HEK293 (cell line): ENCODE data around the gene MARK3.

ENCODE experiments used
- CTCF ChIP-seq: fragments of 450-650 bp; formaldehyde crosslinking; IDR thresholded peaks from 2 replicates; pipeline ENCODE4 v1.5.1; 2016; ENCODE audit warnings: missing biosample characterization, missing genetic modification characterization
- ZBTB49 ChIP-seq: fragments of 450-650 bp; formaldehyde crosslinking; IDR thresholded peaks from 2 replicates; pipeline ENCODE4 v1.5.1; 2016; ENCODE audit warnings: missing biosample characterization, missing genetic modification characterization, low read depth
- ZNF138 ChIP-seq: fragments of 450-650 bp; formaldehyde crosslinking; IDR thresholded peaks from 2 replicates; pipeline ENCODE4 v1.5.1; 2016; ENCODE audit warnings: missing biosample characterization, missing genetic modification characterization, borderline replicate concordance
- ZNF391 ChIP-seq: fragments of 450-650 bp; formaldehyde crosslinking; IDR thresholded peaks from 2 replicates; pipeline ENCODE4 v1.5.1; 2016; ENCODE audit warnings: low read depth, missing biosample characterization, missing genetic modification characterization, borderline replicate concordance
- ZNF629 ChIP-seq: fragments of 450-650 bp; formaldehyde crosslinking; IDR thresholded peaks from 2 replicates; pipeline ENCODE4 v1.5.1; 2017; ENCODE audit warnings: missing biosample characterization, missing genetic modification characterization

GRCh38 chr14:103522649-103523574, 137.7 kb downstream of the MARK3 start, which contains the start of gene CKB:
- no peak for TF ChIP-seq CTCF (tag by site-specific recombination)
- TF ChIP-seq ZBTB49 (tag by site-specific recombination) = no peak
- no peak for TF ChIP-seq ZNF138 (tag by site-specific recombination)
- no peak for TF ChIP-seq ZNF629 (tag by site-specific recombination)
- TF ChIP-seq ZNF391 = peak; percentile 36; the same call in 1 of the 2 replicates
